H9 (cell line): ENCODE results near the gene STK38L. TPM values are rescaled to one million over a fixed set of nuclear protein-coding genes. Genes with fewer than 3 reads are reported as not detected.

Experiments
- DNase-seq: peaks from one replicate; pipeline ENCODE4 v3.0.0-alpha.2; 2017
- H2AFZ ChIP-seq: one replicate; pipeline ENCODE4 v1.6.1; 2013; ENCODE audit warnings: mild to moderate bottlenecking, low read length, control low read depth, moderate library complexity
- H2AK5ac ChIP-seq: 2 replicates; pipeline ENCODE4 v1.6.1; 2013; ENCODE audit warnings: low read length, control low read depth, mixed read lengths; ENCODE audit not compliant: insufficient read length
- H2BK120ac ChIP-seq: one replicate; pipeline ENCODE4 v1.6.1; 2013; ENCODE audit warnings: low read depth, mild to moderate bottlenecking, low read length, control low read depth, inconsistent platforms; ENCODE audit not compliant: poor library complexity, severe bottlenecking
- H2BK12ac ChIP-seq: 2 replicates; pipeline ENCODE4 v1.6.1; 2013; ENCODE audit warnings: low read length, control low read depth, mixed read lengths, low read depth; ENCODE audit not compliant: insufficient read length
- H2BK15ac ChIP-seq: 2 replicates; pipeline ENCODE4 v1.6.1; 2013; ENCODE audit warnings: low read depth, low read length, control low read depth
- H2BK20ac ChIP-seq: one replicate; pipeline ENCODE4 v1.6.1; 2013; ENCODE audit warnings: low read depth, mild to moderate bottlenecking, low read length, control low read depth, inconsistent platforms; ENCODE audit not compliant: poor library complexity, severe bottlenecking
- H2BK5ac ChIP-seq: 2 replicates; pipeline ENCODE4 v1.6.1; 2013; ENCODE audit warnings: low read length, control low read depth, mixed read lengths; ENCODE audit not compliant: insufficient read length
- H3K14ac ChIP-seq: 2 replicates; pipeline ENCODE4 v1.6.1; 2013; ENCODE audit warnings: low read length, control low read depth; ENCODE audit not compliant: insufficient read depth
- H3K18ac ChIP-seq: 2 replicates; pipeline ENCODE4 v1.6.1; 2013; ENCODE audit warnings: low read depth, mild to moderate bottlenecking, mixed read lengths, low read length, control low read depth; ENCODE audit not compliant: insufficient read length
- H3K23ac ChIP-seq: 2 replicates; pipeline ENCODE4 v1.6.1; 2013; ENCODE audit warnings: low read length, control low read depth, mixed read lengths, low read depth; ENCODE audit not compliant: insufficient read length
- H3K23me2 ChIP-seq: 2 replicates; pipeline ENCODE4 v1.6.1; 2013; ENCODE audit warnings: low read depth, mild to moderate bottlenecking, mixed read lengths, low read length, control low read depth; ENCODE audit not compliant: insufficient read length, poor library complexity, severe bottlenecking
- H3K27ac ChIP-seq: 2 replicates; pipeline ENCODE4 v1.5.1; 2013; ENCODE audit warnings: low read length, control low read depth, mixed read lengths, low read depth; ENCODE audit not compliant: insufficient read length
- H3K27me3 ChIP-seq: 2 replicates; pipeline ENCODE4 v1.6.1; 2013; ENCODE audit warnings: low read length, control low read depth, inconsistent platforms; ENCODE audit not compliant: insufficient read depth
- H3K4ac ChIP-seq: 2 replicates; pipeline ENCODE4 v1.6.1; 2013; ENCODE audit warnings: low read depth, mild to moderate bottlenecking, control low read depth, inconsistent platforms, low read length, moderate library complexity
- H3K4me1 ChIP-seq: 2 replicates; pipeline ENCODE4 v1.6.1; 2013; ENCODE audit warnings: low read length, control low read depth, inconsistent platforms; ENCODE audit not compliant: insufficient read depth
- H3K4me2 ChIP-seq: 2 replicates; pipeline ENCODE4 v1.6.1; 2013; ENCODE audit warnings: low read length, control low read depth, mixed read lengths; ENCODE audit not compliant: insufficient read length, insufficient read depth
- H3K56ac ChIP-seq: 2 replicates; pipeline ENCODE4 v1.6.1; 2013; ENCODE audit warnings: low read depth, mild to moderate bottlenecking, mixed read lengths, low read length, control low read depth; ENCODE audit not compliant: insufficient read length
- H3K79me1 ChIP-seq: 2 replicates; pipeline ENCODE4 v1.6.1; 2013; ENCODE audit warnings: low read depth, mild to moderate bottlenecking, moderate library complexity, low read length, control low read depth, inconsistent platforms; ENCODE audit not compliant: insufficient read depth, poor library complexity, severe bottlenecking
- H3K79me2 ChIP-seq: 2 replicates; pipeline ENCODE4 v1.6.1; 2013; ENCODE audit warnings: low read length, control low read depth, inconsistent platforms; ENCODE audit not compliant: insufficient read depth
- H3K9ac ChIP-seq: 2 replicates; pipeline ENCODE4 v1.6.1; 2013; ENCODE audit warnings: low read length, control low read depth, mixed read lengths; ENCODE audit not compliant: insufficient read length; ENCODE audit errors: extremely low read depth
- H3K9me3 ChIP-seq: one replicate; pipeline ENCODE4 v1.6.1; 2013; ENCODE audit warnings: low read depth, low read length, inconsistent platforms; ENCODE audit not compliant: control insufficient read depth
- H3T11ph ChIP-seq: one replicate; pipeline ENCODE4 v1.6.1; 2013; ENCODE audit warnings: mild to moderate bottlenecking, low read length, control low read depth, inconsistent platforms
- H4K20me1 ChIP-seq: one replicate; pipeline ENCODE4 v1.6.1; 2013; ENCODE audit not compliant: control insufficient read depth, insufficient read length, insufficient read depth
- H4K5ac ChIP-seq: 2 replicates; pipeline ENCODE4 v1.6.1; 2013; ENCODE audit warnings: low read depth, mild to moderate bottlenecking, mixed read lengths, low read length, control low read depth; ENCODE audit not compliant: insufficient read length
- H4K8ac ChIP-seq: replicated peaks from 2 replicates; pipeline ENCODE4 v1.6.1; 2013; ENCODE audit warnings: low read length, control low read depth, mixed read lengths, low read depth; ENCODE audit not compliant: insufficient read length
- H4K91ac ChIP-seq: 2 replicates; pipeline ENCODE4 v1.6.1; 2013; ENCODE audit warnings: low read depth, mild to moderate bottlenecking, moderate library complexity, mixed read lengths, low read length, control low read depth; ENCODE audit not compliant: insufficient read length
- H3K27ac Mint-ChIP-seq, 3 experiments: 2 replicates in 2 of 3; 3 replicates in 1 of 3; pipeline ENCODE4 v1.8.0; 2020 to 2021; ENCODE audit warnings: mixed read lengths in 3 of 3, mild to moderate bottlenecking in 1 of 3, moderate library complexity in 1 of 3
- H3K27me3 Mint-ChIP-seq: 2 replicates; pipeline ENCODE4 v1.8.0; 2021; ENCODE audit warnings: low read depth, mild to moderate bottlenecking, moderate library complexity, mixed read lengths
- H3K36me3 Mint-ChIP-seq, 3 experiments: 2 replicates in 2 of 3; 3 replicates in 1 of 3; pipeline ENCODE4 v1.8.0; 2020 to 2021; ENCODE audit warnings: low read depth in 3 of 3, mixed read lengths in 3 of 3; ENCODE audit not compliant: insufficient read depth in 1 of 3
- H3K4me1 Mint-ChIP-seq, 2 experiments: 2 replicates each; pipeline ENCODE4 v1.8.0; 2020; ENCODE audit warnings: mixed read lengths in 2 of 2
- H3K4me3 Mint-ChIP-seq, 2 experiments: 2 replicates in 1 of 2; 3 replicates in 1 of 2; pipeline ENCODE4 v1.8.0; 2020 to 2021; ENCODE audit warnings: mild to moderate bottlenecking in 2 of 2, mixed read lengths in 2 of 2, moderate library complexity in 1 of 2
- H3K9me3 Mint-ChIP-seq, 2 experiments: 2 replicates in 1 of 2; 3 replicates in 1 of 2; pipeline ENCODE4 v1.8.0; 2020; ENCODE audit warnings: mild to moderate bottlenecking in 2 of 2, mixed read lengths in 2 of 2, moderate library complexity in 1 of 2
- CTCF ChIP-seq: fragments of 200-600 bp; sonication (generic); conservative IDR thresholded peaks from 3 replicates; pipeline ENCODE4 v1.8.0; 2021; ENCODE audit warnings: antibody characterized with exemption, mild to moderate bottlenecking
- WGBS: extraction: QIAGEN DNeasy Blood & Tissue Kit; methylation state at CpG from one replicate; pipeline ENCODE4 v1.1.7; 2013; ENCODE audit warnings: missing lambda C conversion rate, low lambda C conversion rate, mixed read lengths; ENCODE audit not compliant: insufficient read length; ENCODE audit errors: extremely low coverage; 5-methylcytosine and 5-hydroxymethylcytosine counted together
- total RNA-seq: library from RNA; stranded (reverse); gene quantifications from 2 replicates; pipeline ENCODE4 v1.2.1, GENCODE V29; 2021

The STK38L gene
- total RNA-seq, 1 experiment from 2014 or later: 44.9 TPM

DNA sequence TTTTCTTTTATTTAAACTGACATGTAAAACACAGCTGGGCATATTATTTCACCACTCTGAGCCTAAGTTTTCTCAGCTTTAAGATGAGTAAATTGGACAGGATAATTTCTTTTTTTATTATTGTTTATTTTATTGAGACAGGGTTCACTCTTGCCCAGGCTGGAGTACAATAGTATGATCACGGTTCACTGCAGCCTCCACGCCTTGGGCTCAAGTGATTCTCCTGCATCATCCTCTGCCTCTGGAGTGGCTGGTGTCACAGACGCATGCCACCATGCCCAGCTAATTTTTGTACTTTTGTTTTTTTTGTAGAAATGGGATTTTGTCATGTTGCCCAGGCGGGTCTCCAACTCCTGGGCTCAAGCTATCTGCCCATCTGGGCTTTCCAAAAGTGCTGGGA lies 101.3 kb downstream of the STK38L start:
- no peak overlapping the region for H3T11ph ChIP-seq
- no peak overlapping the region for H3K23ac ChIP-seq
- H2BK15ac ChIP-seq: no peak overlapping the region
- no peak overlapping the region for H4K91ac ChIP-seq
- TF ChIP-seq CTCF: no peak
- no peak overlapping the region for H2BK12ac ChIP-seq
- H3K79me2 ChIP-seq: peaks cover 8% of the 10 kb centered on the region; the same call in 1 of the 2 replicates
- no peak overlapping the region for H3K18ac ChIP-seq
- Mint-ChIP-seq H3K4me1 (peaks cover 39 to 44% of the 10 kb centered on the region in 2 experiments), H3K9me3 (no peaks in the 10 kb centered on the region), H3K27me3 (no peaks in the 10 kb centered on the region), H3K4me3 (no peak overlapping the region), H3K27ac (peak overlapping the region in 1 of 3 experiments; percentile 73; a peak in 1 of 7 replicates), H3K36me3 (no peaks in the 10 kb centered on the region; a peak in 1 of 7 replicates)
- H2BK20ac ChIP-seq: no peak overlapping the region
- DNase-seq: no peak
- H4K20me1 ChIP-seq: no peaks in the 10 kb centered on the region
- H2AK5ac ChIP-seq: no peak overlapping the region
- peaks cover 6% of the 10 kb centered on the region; the same call in 1 of the 2 replicates for H3K4me1 ChIP-seq
- H3K56ac ChIP-seq: no peak overlapping the region
- no peak overlapping the region for H2BK120ac ChIP-seq
- no peak overlapping the region for H3K14ac ChIP-seq
- H3K9me3 ChIP-seq: no peaks in the 10 kb centered on the region
- no peak overlapping the region for H4K5ac ChIP-seq
- no peak overlapping the region for H4K8ac ChIP-seq
- WGBS: no CpG with 5 or more reads among the region's 4 CpGs
- H3K79me1 ChIP-seq: peaks cover 6% of the 10 kb centered on the region
- H3K23me2 ChIP-seq: no peaks in the 10 kb centered on the region
- no peak overlapping the region for H3K9ac ChIP-seq
- H3K27ac ChIP-seq: no peak overlapping the region
- H3K4ac ChIP-seq: no peak overlapping the region
- H3K4me2 ChIP-seq: no peak overlapping the region
- no peak overlapping the region for H2BK5ac ChIP-seq
- H2AFZ ChIP-seq: no peak overlapping the region
- H3K27me3 ChIP-seq: no peaks in the 10 kb centered on the region
